ELF-1 (cell line): ENCODE results near the gene AP2A1.

Source experiments
- DNase-seq: peaks from one replicate; pipeline ENCODE4 v3.0.0-alpha.2; 2016; ENCODE audit warnings: low read depth, low spot score

AP2A1 gene

DNA sequence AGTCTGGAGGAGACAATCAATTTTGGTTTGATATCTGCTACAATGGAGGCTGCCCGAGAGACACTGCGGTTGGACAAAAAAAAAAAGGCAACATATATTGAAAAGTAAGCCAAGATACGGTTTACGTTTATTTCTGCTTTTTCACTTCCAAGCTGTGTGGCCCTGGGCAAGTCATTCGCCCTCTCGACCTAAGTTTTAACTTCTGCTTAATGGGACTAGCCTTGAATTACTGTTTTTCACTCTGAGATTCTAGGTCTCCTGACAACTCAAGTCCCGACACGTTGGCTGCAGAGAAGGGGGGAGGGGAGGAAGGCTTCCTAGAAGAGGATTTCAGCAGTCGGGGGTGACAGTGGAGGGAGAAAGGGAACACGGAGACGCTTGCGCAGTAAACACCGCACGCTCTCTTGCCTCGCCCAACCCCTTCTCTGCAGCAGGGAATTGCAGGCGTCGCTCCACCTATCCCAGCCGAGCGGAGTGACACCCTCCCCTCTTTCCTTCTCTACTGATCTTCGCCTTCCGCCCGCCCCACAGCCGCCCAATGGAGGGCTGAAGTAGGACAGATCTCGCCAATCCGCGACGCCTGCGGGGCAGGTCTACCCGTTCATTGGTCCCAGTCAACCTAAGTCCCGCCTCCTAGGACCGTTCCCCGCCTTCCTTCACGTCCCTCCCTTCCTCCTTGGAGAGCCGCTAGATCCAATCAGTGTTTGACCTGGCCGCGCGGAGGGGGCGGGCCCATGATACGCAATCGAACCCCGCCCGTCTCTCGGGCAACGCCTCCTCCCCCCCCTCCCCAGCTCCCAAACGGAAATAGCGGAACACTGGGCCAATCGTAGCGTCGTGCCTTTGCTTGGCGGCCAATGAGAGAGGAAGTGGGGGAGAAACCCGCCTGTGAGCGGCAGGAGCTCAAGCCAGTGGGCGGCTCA is 533 bp upstream of the AP2A1 start:
- peak; percentile 100 for DNase-seq

- no peak for DNase-seq
Measured at GRCh38 chr19:49767381-49767780, 580 bp downstream of the AP2A1 start.

GRCh38 chr19:49767967-49768581 is 1.3 kb downstream of the AP2A1 start:
- no peak for DNase-seq

- no peak for DNase-seq
Measured at GRCh38 chr19:49770529-49770928, 3.7 kb downstream of the AP2A1 start.

- peak; percentile 53 for DNase-seq
Measured at GRCh38 chr19:49771674-49772139, 4.9 kb downstream of the AP2A1 start.

DNA sequence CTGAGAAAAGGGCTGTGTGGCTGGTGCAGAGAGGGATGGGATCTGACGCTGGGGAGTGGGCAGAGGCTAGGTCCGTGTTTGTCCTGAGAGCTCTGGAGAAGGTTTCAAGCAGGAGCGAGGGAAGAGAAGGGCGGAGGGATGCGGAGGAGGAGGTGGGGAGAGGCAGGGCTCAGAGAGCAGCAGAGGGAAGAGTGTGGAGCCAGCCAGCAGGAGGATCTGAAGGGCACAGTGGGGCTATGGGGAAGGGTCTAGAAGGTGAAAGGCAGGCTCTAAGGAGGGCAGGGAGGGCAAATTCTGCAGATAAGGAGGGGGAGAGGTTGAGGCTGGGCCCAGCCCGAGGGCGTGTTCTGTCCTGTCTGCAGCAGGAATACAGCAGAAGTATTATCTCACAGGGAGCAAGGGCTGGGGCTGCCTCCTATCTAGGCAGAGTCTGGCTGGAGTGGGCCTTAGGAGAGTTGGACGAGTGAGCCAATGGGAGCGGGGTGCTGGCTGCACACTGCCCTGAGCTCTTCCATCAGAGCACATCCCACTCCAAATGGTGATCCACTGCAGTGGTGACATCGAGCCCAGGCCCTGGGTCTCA is 6.1 kb downstream of the AP2A1 start:
- peak; percentile 48 for DNase-seq

- DNase-seq = no peak
Measured at GRCh38 chr19:49773663-49774350, 7.0 kb downstream of the AP2A1 start.

GRCh38 chr19:49774969-49775368 is 8.2 kb downstream of the AP2A1 start:
- no peak for DNase-seq

DNA sequence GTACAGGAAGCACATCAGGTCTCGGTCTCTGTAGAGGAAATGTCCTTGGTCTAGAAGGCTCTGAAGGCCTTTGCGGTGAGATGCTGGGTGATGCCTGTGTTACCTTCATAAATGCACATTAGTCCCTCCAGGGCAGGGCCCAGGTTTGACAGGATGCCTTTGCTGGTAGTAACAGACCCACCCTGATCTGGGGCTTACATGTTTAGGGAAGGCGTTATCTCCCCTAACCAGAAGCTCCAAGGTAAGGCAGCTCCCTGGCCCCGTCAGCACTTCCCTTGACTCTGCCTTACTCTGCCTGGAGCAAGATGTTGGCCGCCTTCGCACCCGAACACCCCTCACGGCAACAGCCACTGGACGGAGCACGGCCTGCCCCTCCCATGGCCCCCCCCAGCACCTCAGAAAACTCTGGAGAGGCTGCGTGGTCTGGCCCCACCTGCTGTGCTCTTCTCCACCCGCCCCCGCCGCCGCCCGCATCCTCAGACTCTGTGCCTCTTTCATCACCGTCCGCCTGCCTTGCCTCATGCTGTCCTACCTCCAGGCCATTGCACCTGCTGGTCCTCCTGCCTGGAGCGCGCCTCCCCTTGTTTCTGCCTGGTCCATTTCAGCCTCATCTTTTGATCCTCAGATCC is 9.1 kb downstream of the AP2A1 start:
- DNase-seq = peak; percentile 40

- no peak for DNase-seq
Measured at GRCh38 chr19:49776371-49776764, 9.6 kb downstream of the AP2A1 start.

DNA sequence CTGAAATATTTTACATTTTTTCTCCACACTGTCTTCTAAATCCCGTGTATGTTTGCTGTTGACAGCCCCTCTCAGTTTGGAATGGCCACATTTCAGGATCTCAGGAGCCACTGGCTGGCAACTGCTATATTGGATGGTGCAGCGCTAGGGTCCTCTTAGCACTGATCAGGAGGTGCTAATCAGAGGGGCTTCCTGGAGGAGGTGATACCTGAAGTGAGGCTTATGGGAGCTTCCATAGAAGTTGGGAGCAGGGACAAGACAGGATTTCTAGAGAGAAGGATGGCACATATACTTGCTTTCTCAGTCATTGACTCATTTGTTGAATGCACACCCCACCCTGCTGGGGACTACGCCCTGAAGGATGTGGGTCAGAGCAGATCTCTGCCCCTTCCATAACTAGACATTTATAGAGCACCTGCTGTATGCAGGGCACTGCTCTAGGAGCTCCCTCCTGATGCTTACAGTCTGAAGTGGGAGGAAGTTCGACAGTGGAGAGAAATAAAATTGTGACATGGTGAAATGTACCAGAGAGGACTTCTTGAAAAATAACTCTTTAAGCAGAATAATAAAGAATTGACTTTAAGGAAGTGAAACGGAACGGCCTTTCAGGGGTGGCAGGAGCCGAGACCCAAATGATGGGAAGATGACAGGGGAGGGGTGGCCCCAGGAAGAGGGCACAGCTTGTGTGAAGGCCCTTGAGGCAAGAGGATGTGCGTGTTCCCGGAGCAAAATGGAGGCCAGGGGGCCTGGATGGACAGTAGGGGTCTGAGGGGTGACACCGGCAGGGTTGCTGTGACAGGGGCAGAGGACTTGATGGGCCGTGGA is 13.1 kb downstream of the AP2A1 start:
- DNase-seq = no peak

DNA sequence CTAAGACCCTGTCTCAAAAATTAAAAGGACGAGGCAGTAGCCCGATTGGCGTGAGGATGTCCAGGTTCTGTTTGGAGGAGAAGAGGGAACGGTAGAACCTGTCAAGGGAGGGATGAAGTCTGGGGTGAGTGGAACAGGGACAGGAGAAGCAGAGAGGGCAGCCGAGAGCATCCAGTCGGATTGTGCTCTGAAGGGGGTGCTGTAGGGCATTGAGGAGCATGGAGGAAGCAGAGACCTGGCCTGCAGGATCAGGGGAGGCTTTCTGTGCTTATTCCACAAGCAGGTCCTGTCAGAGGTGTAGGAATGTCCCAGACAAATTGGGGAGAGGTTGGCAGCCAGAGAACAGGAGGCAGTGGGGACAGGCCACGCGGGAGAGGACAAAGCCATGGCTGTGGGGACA is 14.1 kb downstream of the AP2A1 start:
- DNase-seq = peak; percentile 27

DNA sequence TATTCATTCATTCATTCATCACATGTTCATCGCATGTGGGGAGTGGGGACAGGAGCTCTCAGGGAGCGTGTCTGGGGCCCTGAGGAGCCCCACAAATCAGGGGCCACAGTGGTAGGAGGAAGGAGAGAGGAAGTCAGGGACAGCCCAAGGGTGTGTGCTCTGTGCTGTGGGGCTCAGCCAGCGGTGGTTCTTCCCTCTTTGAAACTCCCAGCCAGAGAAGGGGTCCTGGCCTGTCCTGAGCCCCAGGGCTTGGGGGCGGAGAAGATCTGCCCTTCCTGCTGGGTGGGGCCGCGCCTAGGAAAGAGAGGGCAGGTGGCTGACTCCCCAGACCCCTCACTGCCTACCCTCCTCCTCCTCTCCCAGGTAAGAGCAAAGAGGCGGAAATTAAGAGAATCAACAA is 14.6 kb downstream of the AP2A1 start:
- no peak for DNase-seq

- DNase-seq = no peak
Measured at GRCh38 chr19:49782515-49782914, 15.7 kb downstream of the AP2A1 start.

- DNase-seq = peak; percentile 98
Measured at GRCh38 chr19:49786376-49786820, 19.6 kb downstream of the AP2A1 start.

DNA sequence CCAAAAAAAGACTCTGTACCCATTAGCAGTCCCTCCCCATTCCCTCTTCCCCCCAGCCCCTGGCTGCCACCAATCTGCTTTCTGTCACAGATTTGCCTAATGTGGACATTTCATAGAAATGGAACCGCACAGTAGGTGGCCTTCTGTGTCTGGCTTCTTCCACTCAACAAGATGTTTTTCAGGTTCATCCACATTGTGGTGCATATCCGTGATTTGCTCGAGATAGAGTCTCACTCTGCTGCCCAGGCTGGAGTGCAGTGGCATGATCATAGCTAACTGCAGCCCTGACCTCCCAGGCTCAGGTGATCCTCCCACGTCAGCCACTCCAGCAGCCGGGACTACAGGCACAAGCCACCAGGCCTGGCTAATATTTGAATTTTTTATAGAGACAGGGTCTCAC is 20.9 kb downstream of the AP2A1 start:
- no peak for DNase-seq

GRCh38 chr19:49788857-49789256 is 22.1 kb downstream of the AP2A1 start:
- no peak for DNase-seq

GRCh38 chr19:49790866-49791265 is 24.1 kb downstream of the AP2A1 start:
- peak; percentile 27 for DNase-seq

DNA sequence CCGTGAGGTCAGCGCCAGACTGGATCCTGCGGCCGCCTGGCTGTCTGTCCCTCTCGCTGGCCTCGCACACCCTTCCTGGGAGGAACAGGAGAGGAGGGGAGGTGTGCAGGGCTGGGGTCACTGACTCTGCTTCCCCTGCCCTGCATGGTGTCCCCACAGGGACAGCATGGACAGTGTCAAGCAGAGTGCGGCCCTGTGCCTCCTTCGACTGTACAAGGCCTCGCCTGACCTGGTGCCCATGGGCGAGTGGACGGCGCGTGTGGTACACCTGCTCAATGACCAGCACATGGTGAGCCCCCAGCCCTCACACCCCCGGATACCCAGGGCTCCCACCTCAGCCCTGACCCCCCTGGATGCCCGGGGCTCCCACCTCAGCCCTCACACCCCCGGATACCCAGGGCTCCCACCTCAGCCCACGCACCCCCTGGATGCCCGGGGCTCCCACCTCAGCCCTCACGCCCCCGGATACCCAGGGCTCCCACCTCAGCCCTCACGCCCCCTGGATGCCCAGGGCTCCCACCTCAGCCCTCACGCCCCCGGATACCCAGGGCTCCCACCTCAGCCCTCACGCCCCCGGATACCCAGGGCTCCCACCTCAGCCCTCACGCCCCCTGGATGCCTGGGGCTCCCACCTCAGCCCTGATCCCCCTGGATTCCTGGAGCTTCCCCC is 25.1 kb downstream of the AP2A1 start:
- DNase-seq = no peak
